Measurements from ENCODE around the gene PNMA8B. TPM values are rescaled to one million over a fixed set of nuclear protein-coding genes. Genes with fewer than 3 reads are reported as not detected.

The PNMA8B gene
- total and polyA plus RNA-seq, 8 donors: 1.4 to 5.2 (median 3.9) TPM

DNA sequence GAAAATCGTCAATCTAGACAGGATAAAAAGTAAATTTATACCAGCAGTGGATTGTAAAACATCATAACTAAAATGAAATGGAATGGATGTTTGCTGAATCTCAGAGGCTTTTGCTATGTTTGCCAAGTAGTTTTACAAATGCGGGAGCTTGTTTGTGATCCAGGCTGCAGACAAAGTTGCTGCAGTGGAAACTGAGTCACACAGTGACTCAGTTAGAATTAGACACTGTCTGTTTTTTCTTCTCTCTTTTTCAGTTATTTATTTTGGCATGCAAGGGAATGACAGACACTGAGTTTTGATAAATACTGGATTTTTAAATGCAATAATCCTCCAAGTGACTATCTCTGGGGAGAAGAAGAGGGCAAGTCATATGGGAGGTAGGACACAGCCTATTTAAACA is 19.7 kb downstream of the PNMA8B start:
- no peak for DNase-seq
- intact Hi-C loops (cut with DNase I): no loop called here
- Histone ChIP-seq H3K27me3 (peaks cover 0 to 72% of the 10 kb centered on the region in 2 donors), H3K27ac (no peak overlapping the region), H3K4me3 (no peak overlapping the region), H3K4me1 (peaks cover 2 to 4% of the 10 kb centered on the region in 2 donors), H3K9me3 (no peaks in the 10 kb centered on the region), H3K36me3 (no peaks in the 10 kb centered on the region)
- ATAC-seq: no peak
- TF ChIP-seq, protein P1, sequence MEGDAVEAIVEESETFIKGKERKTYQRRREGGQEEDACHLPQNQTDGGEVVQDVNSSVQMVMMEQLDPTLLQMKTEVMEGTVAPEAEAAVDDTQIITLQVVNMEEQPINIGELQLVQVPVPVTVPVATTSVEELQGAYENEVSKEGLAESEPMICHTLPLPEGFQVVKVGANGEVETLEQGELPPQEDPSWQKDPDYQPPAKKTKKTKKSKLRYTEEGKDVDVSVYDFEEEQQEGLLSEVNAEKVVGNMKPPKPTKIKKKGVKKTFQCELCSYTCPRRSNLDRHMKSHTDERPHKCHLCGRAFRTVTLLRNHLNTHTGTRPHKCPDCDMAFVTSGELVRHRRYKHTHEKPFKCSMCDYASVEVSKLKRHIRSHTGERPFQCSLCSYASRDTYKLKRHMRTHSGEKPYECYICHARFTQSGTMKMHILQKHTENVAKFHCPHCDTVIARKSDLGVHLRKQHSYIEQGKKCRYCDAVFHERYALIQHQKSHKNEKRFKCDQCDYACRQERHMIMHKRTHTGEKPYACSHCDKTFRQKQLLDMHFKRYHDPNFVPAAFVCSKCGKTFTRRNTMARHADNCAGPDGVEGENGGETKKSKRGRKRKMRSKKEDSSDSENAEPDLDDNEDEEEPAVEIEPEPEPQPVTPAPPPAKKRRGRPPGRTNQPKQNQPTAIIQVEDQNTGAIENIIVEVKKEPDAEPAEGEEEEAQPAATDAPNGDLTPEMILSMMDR (IDR thresholded peaks at IDR 0.05): no peak

- TF ChIP-seq, protein P1 (IDR thresholded peaks at IDR 0.05): no peak
- no peak for DNase-seq
- ATAC-seq: no peak
- Histone ChIP-seq H3K27me3 (peaks cover 0 to 73% of the 10 kb centered on the region in 2 donors), H3K4me1 (peaks cover 4% of the 10 kb centered on the region in 2 donors), H3K4me3 (no peak overlapping the region), H3K9me3 (no peaks in the 10 kb centered on the region), H3K27ac (no peak overlapping the region), H3K36me3 (no peaks in the 10 kb centered on the region)
- intact Hi-C loops (cut with DNase I): no loop called here
These were observed 21.5 kb downstream of the PNMA8B start for GRCh38 chr19:46474211-46474610.

DNA sequence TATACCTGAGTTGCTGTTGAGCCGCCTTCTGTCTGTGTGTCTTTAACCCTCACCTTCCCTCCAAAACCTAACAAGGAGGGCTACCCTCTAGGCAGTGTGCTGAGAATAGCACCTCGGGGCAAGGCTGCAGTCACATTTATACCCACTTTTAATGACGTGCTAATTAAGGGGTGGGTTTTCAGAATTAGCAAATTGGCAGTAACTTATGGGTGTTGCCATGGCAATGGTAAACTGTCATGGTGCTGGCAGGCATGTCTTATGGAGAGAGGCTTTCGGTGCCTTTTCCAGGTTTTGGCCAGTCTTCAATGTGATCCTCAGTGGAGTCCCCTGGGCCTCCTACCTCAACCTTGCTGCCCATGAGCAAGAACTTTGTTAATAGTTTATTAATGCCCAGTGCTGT is 23.1 kb downstream of the PNMA8B start:
- peaks cover 4% of the 10 kb centered on the region in 2 donors for H3K4me1 ChIP-seq
- no peak for DNase-seq
- peaks cover 0 to 73% of the 10 kb centered on the region in 2 donors for H3K27me3 ChIP-seq

GRCh38 chr19:46471811-46472543 is 23.7 kb downstream of the PNMA8B start:
- Histone ChIP-seq H3K27ac (no peak overlapping the region), H3K27me3 (peaks cover 0 to 68% of the 10 kb centered on the region in 2 donors), H3K4me1 (peaks cover 4% of the 10 kb centered on the region in 2 donors), H3K9me3 (no peaks in the 10 kb centered on the region), H3K4me3 (no peak overlapping the region), H3K36me3 (no peaks in the 10 kb centered on the region)
- DNase-seq: no peak
- TF ChIP-seq, protein P1 (IDR thresholded peaks at IDR 0.05): no peak
- ATAC-seq: no peak
- intact Hi-C loops (cut with DNase I): no loop called here

More for the DNA sequence above, 23.1 kb downstream of the PNMA8B start:
- TF ChIP-seq, protein P1 (IDR thresholded peaks at IDR 0.05): no peak
- no peak overlapping the region for H3K27ac ChIP-seq
- H3K4me3 ChIP-seq: no peak overlapping the region
- ATAC-seq: no peak
- intact Hi-C loops (cut with DNase I): no loop called here
- H3K36me3 ChIP-seq: no peaks in the 10 kb centered on the region
- H3K9me3 ChIP-seq: no peaks in the 10 kb centered on the region

GRCh38 chr19:46471116-46471733 is 24.4 kb downstream of the PNMA8B start, which contains the start of gene PNMA8A:
Gene PNMA8A, minus strand, starts transcription at chr19:46471563. Its CDS starts 528 bp downstream, at chr19:46471035.
- intact Hi-C loops (cut with DNase I): no loop called here
- no peaks in the 10 kb centered on the region for H3K9me3 ChIP-seq
- DNase-seq (peak; percentile 58 to 93 (median 84)), ATAC-seq (peak; percentile 79)
- peak within 1 kb of the TSS in 1 of 2 donors; percentile 25 for H3K4me3 ChIP-seq
- H3K4me1 ChIP-seq: peaks cover 4% of the 10 kb centered on the region in 2 donors
- peaks cover 0 to 64% of the 10 kb centered on the region in 2 donors for H3K27me3 ChIP-seq
- H3K36me3 ChIP-seq: no peaks in the 10 kb centered on the region
- H3K27ac ChIP-seq: peak within 1 kb of the TSS in 1 of 2 donors; percentile 67
- TF ChIP-seq, protein P1 (IDR thresholded peaks at IDR 0.05): no peak
